ENCODE measurements around the gene TGFB2. TPM values are rescaled to one million over a fixed set of nuclear protein-coding genes. Genes with fewer than 3 reads are reported as not detected.

TGFB2 gene
- total RNA-seq, 1 experiment from 2014 or later, result 2.5 TPM

DNA sequence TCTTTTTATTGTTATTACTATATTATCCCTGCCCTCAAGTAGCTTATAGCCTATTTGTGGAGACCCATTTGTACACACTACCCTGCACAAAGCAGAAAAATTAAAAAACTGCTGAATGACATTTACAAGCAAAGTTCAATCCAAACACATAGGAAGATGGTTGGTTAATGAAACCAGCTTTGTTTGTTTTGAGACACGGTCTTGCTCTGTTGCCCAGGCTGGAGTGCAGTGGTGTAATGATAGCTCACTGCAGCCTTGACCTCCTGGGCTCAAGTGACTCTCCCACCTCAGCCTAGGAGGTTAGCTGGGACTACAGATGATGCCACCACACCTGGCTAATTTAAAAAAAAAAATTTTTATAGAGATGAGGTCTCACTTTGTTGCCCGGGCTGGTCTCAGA is 31.6 kb downstream of the TGFB2 start:
- Mint-ChIP-seq H3K27ac (no peak overlapping the region), H3K36me3 (no peaks in the 10 kb centered on the region), H3K4me3 (no peak overlapping the region), H3K27me3 (ENCODE audit: low read depth) (no peaks in the 10 kb centered on the region), H3K4me1 (peaks cover 11% of the 10 kb centered on the region), H3K9me3 (no peaks in the 10 kb centered on the region)
- ChIA-PET CTCF (no interaction called here), POLR2A (no interaction called here)
- no peak for DNase-seq (ENCODE audit: low spot score)
- no peak for ATAC-seq
- TF ChIP-seq HMGA2 (CRISPR knock-in tag; IDR thresholded peaks at IDR 0.05) (no peak), SMAD4 (CRISPR knock-in tag; IDR thresholded peaks at IDR 0.05) (no peak), NR3C1 (CRISPR knock-in tag; conservative IDR thresholded peaks at IDR 0.05; ENCODE audit: low read depth) (no peak), TP53 (CRISPR knock-in tag; IDR thresholded peaks at IDR 0.05) (no peak), FOXP1 (CRISPR knock-in tag; IDR thresholded peaks at IDR 0.05; ENCODE audit: borderline replicate concordance) (no peak), ESRRA (CRISPR knock-in tag; IDR thresholded peaks at IDR 0.05; ENCODE audit: borderline replicate concordance) (no peak), ZMAT4 (CRISPR knock-in tag; IDR thresholded peaks at IDR 0.05) (no peak), CREB1 (CRISPR knock-in tag; IDR thresholded peaks at IDR 0.05) (no peak), HMGXB4 (CRISPR knock-in tag; IDR thresholded peaks at IDR 0.05) (no peak), SP1 (CRISPR knock-in tag; conservative IDR thresholded peaks at IDR 0.05) (no peak), ZNF138 (CRISPR knock-in tag; conservative IDR thresholded peaks at IDR 0.05) (no peak), MXD4 (CRISPR knock-in tag; IDR thresholded peaks at IDR 0.05; ENCODE audit: borderline replicate concordance) (no peak), NFE2L1 (CRISPR knock-in tag; IDR thresholded peaks at IDR 0.05) (no peak), CDX4 (CRISPR knock-in tag; IDR thresholded peaks at IDR 0.05; ENCODE audit: borderline replicate concordance) (no peak), PREB (CRISPR knock-in tag; IDR thresholded peaks at IDR 0.05; ENCODE audit: borderline replicate concordance) (no peak)
- TF ChIP-seq, protein P1, sequence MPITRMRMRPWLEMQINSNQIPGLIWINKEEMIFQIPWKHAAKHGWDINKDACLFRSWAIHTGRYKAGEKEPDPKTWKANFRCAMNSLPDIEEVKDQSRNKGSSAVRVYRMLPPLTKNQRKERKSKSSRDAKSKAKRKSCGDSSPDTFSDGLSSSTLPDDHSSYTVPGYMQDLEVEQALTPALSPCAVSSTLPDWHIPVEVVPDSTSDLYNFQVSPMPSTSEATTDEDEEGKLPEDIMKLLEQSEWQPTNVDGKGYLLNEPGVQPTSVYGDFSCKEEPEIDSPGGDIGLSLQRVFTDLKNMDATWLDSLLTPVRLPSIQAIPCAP (CRISPR knock-in tag; IDR thresholded peaks at IDR 0.05), result no peak
- TF ChIP-seq, protein P2, sequence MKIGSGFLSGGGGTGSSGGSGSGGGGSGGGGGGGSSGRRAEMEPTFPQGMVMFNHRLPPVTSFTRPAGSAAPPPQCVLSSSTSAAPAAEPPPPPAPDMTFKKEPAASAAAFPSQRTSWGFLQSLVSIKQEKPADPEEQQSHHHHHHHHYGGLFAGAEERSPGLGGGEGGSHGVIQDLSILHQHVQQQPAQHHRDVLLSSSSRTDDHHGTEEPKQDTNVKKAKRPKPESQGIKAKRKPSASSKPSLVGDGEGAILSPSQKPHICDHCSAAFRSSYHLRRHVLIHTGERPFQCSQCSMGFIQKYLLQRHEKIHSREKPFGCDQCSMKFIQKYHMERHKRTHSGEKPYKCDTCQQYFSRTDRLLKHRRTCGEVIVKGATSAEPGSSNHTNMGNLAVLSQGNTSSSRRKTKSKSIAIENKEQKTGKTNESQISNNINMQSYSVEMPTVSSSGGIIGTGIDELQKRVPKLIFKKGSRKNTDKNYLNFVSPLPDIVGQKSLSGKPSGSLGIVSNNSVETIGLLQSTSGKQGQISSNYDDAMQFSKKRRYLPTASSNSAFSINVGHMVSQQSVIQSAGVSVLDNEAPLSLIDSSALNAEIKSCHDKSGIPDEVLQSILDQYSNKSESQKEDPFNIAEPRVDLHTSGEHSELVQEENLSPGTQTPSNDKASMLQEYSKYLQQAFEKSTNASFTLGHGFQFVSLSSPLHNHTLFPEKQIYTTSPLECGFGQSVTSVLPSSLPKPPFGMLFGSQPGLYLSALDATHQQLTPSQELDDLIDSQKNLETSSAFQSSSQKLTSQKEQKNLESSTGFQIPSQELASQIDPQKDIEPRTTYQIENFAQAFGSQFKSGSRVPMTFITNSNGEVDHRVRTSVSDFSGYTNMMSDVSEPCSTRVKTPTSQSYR (CRISPR knock-in tag; IDR thresholded peaks at IDR 0.05), result no peak

- H3K4me1 Mint-ChIP-seq, result peaks cover 11% of the 10 kb centered on the region
- POLR2A ChIA-PET, result no interaction called here
- H3K27ac Mint-ChIP-seq, result no peak overlapping the region
- TF ChIP-seq ZNF423 (CRISPR knock-in tag; IDR thresholded peaks at IDR 0.05) (no peak), MLX (CRISPR knock-in tag; IDR thresholded peaks at IDR 0.05) (no peak), CREB1 (CRISPR knock-in tag; IDR thresholded peaks at IDR 0.05) (no peak), ATF6 (CRISPR knock-in tag; IDR thresholded peaks at IDR 0.05) (no peak), CDX4 (CRISPR knock-in tag; IDR thresholded peaks at IDR 0.05; ENCODE audit: borderline replicate concordance) (no peak), ATF3 (CRISPR knock-in tag; conservative IDR thresholded peaks at IDR 0.05) (no peak)
- TF ChIP-seq, protein P3, sequence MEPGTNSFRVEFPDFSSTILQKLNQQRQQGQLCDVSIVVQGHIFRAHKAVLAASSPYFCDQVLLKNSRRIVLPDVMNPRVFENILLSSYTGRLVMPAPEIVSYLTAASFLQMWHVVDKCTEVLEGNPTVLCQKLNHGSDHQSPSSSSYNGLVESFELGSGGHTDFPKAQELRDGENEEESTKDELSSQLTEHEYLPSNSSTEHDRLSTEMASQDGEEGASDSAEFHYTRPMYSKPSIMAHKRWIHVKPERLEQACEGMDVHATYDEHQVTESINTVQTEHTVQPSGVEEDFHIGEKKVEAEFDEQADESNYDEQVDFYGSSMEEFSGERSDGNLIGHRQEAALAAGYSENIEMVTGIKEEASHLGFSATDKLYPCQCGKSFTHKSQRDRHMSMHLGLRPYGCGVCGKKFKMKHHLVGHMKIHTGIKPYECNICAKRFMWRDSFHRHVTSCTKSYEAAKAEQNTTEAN (CRISPR knock-in tag; IDR thresholded peaks at IDR 0.05), result no peak
Observed at GRCh38 chr1:218377143-218377660, 32.1 kb downstream of the TGFB2 start.

More at GRCh38 chr1:218377143-218377660, 32.1 kb downstream of the TGFB2 start:
- ATAC-seq, result no peak
- Mint-ChIP-seq H3K27me3 (ENCODE audit: low read depth) (no peaks in the 10 kb centered on the region), H3K4me3 (no peak overlapping the region), H3K36me3 (no peaks in the 10 kb centered on the region), H3K9me3 (no peaks in the 10 kb centered on the region)
- CTCF ChIA-PET, result no interaction called here
- DNase-seq (ENCODE audit: low spot score), result no peak

Measured in WTC11 (cell line).